K562 (cell line): ENCODE results near the gene MYCL. TPM values are rescaled to one million over a fixed set of nuclear protein-coding genes. Genes with fewer than 3 reads are reported as not detected.

Experiments
- ATAC-seq: fragments of 200-7000 bp; cut with Tn5 transposase; 3 replicates; pipeline ENCODE4 v1.9.1; 2020; ENCODE audit warnings: moderate library complexity
- BruUV-seq: library from RNA; stranded (reverse); fragments of 400-500 nt; replicated peaks from 2 replicates; lab custom pipeline; 2021; lab: Mats Ljungman, UMichigan
- CTCF ChIA-PET: fragments of 300-600 bp; formaldehyde crosslinking; extraction: SDS; loops from one replicate; lab custom pipeline; 2021; ENCODE audit warnings: low intra/inter-chr PET ratio; lab: Yijun Ruan, JAX
- POLR2A ChIA-PET: fragments of 300-600, 350-650 bp; sonication (Branson Sonifier 250); formaldehyde crosslinking; extraction: SDS; loops from one replicate; lab custom pipeline; 2021; ENCODE audit warnings: antibody characterized with exemption, inconsistent platforms; lab: Yijun Ruan, JAX
- DNase-seq, 4 experiments: peaks; one replicate each; pipeline versions ENCODE4 v3.0.0 to v3.0.0-alpha.2; 2011 to 2018; ENCODE audit warnings: low spot score in 3 of 4, mixed read lengths in 3 of 4; ENCODE audit errors: extremely low read depth in 1 of 4
- FAIRE-seq: peaks from 2 replicates; lab custom pipeline; 2011; peaks lifted over from hg19 to GRCh38; lab: Jason Lieb, UNC
- H2AFZ ChIP-seq: 2 replicates; pipeline ENCODE4 v1.6.0; 2011; ENCODE audit warnings: low read depth, low read length, control low read depth, inconsistent platforms
- H3K27ac ChIP-seq: fragments of 200-600 bp; 3 replicates; pipeline ENCODE4 v1.8.0; 2011; ENCODE audit warnings: low read depth, mild to moderate bottlenecking, control low read depth, inconsistent platforms, low read length, moderate library complexity, mixed read lengths; ENCODE audit errors: extremely low read depth
- H3K27me3 ChIP-seq, 2 experiments: fragments of 300-600 bp in 1 of 2; 2 replicates in 1 of 2; 3 replicates in 1 of 2; pipeline versions ENCODE4 v1.6.0 to v1.8.0; 2011; ENCODE audit warnings: inconsistent platforms in 2 of 2, low read length in 2 of 2, mild to moderate bottlenecking in 1 of 2, mixed read lengths in 1 of 2, moderate library complexity in 1 of 2; ENCODE audit not compliant: control insufficient read depth in 2 of 2, insufficient read depth in 2 of 2
- H3K36me3 ChIP-seq: fragments of 300-600 bp; 3 replicates; pipeline ENCODE4 v1.8.0; 2011; ENCODE audit warnings: mild to moderate bottlenecking, low read length, inconsistent platforms; ENCODE audit not compliant: control insufficient read depth, insufficient read depth
- H3K4me1 ChIP-seq, 2 experiments: fragments of 200-600 bp in 1 of 2; replicated peaks in 1 of 2; 2 replicates in 1 of 2; 3 replicates in 1 of 2; pipeline versions ENCODE4 v1.5.1 to v1.8.0; 2011; ENCODE audit warnings: inconsistent platforms in 2 of 2, low read length in 2 of 2, mild to moderate bottlenecking in 1 of 2, mixed read lengths in 1 of 2, moderate library complexity in 1 of 2; ENCODE audit not compliant: control insufficient read depth in 2 of 2, insufficient read depth in 2 of 2
- H3K4me2 ChIP-seq: 2 replicates; pipeline ENCODE4 v1.6.1; 2011; ENCODE audit warnings: low read length, control low read depth, inconsistent platforms, mixed read lengths; ENCODE audit not compliant: insufficient read depth
- H3K4me3 ChIP-seq: fragments of 200-600 bp; sonication (generic), shearing (Covaris generic); 2 replicates; pipeline ENCODE4 v1.5.1; 2016; ENCODE audit warnings: control low read depth, inconsistent platforms
- H3K79me2 ChIP-seq: fragments of 200-600 bp; 3 replicates; pipeline ENCODE4 v1.8.0; 2011; ENCODE audit warnings: low read length, inconsistent platforms; ENCODE audit not compliant: control insufficient read depth, insufficient read depth
- H3K9ac ChIP-seq, 2 experiments: 2 replicates each; pipeline versions ENCODE4 v1.6.0 to v1.6.1; 2011; ENCODE audit warnings: low read depth in 2 of 2, low read length in 2 of 2, control low read depth in 1 of 2, inconsistent platforms in 1 of 2, mild to moderate bottlenecking in 1 of 2, mixed read lengths in 1 of 2; ENCODE audit not compliant: insufficient read depth in 1 of 2
- H3K9me1 ChIP-seq: one replicate; pipeline ENCODE4 v1.6.0; 2011; ENCODE audit warnings: inconsistent platforms, mild to moderate bottlenecking, low read length, moderate library complexity; ENCODE audit not compliant: control insufficient read depth, insufficient read depth
- H3K9me3 ChIP-seq: replicated peaks from 2 replicates; pipeline ENCODE4 v1.5.1; 2011; ENCODE audit warnings: low read depth, low read length, inconsistent platforms; ENCODE audit not compliant: control insufficient read depth, insufficient read depth
- H4K20me1 ChIP-seq: replicated peaks from 2 replicates; pipeline ENCODE4 v1.6.1; 2011; ENCODE audit warnings: low read length, inconsistent platforms, mixed read lengths; ENCODE audit not compliant: control insufficient read depth, insufficient read depth
- FOXA1 ChIP-seq: fragments of 450-650 bp; IDR thresholded peaks from 2 replicates; pipeline ENCODE4 v1.6.1; 2016; ENCODE audit warnings: mild to moderate bottlenecking, borderline replicate concordance
- HDAC1 ChIP-seq, 2 experiments: fragments of 450-650 bp; IDR thresholded peaks; 2 replicates each; pipeline ENCODE4 v1.6.1; 2016 to 2017; ENCODE audit warnings: inconsistent platforms in 1 of 2, mild to moderate bottlenecking in 1 of 2, moderate library complexity in 1 of 2
- HMG20B ChIP-seq: fragments of 250-450 bp; sonication (Bioruptor Pico); IDR thresholded peaks from 2 replicates; pipeline ENCODE4 v1.5.0; 2021; ENCODE audit warnings: mild to moderate bottlenecking
- HNRNPUL1 ChIP-seq: fragments of 200-400 bp; formaldehyde crosslinking; IDR thresholded peaks from 2 replicates; pipeline ENCODE4 v1.6.1; 2017; ENCODE audit warnings: low read length
- IRF2 ChIP-seq: sonication (generic); formaldehyde crosslinking; IDR thresholded peaks from 2 replicates; pipeline ENCODE4 v1.8.1; 2022; ENCODE audit warnings: mild to moderate bottlenecking, missing genetic modification reagents
- LCOR ChIP-seq: sonication (generic); formaldehyde crosslinking; IDR thresholded peaks from 2 replicates; pipeline ENCODE4 v1.8.0; 2022; ENCODE audit warnings: mild to moderate bottlenecking, missing genetic modification reagents
- MBD1 ChIP-seq: fragments of 250-450 bp; sonication (Bioruptor Pico); IDR thresholded peaks from 2 replicates; pipeline ENCODE4 v1.8.0; 2022; ENCODE audit warnings: inconsistent platforms
- MECOM ChIP-seq: fragments of 250-450 bp; sonication (Bioruptor Pico); IDR thresholded peaks from 2 replicates; pipeline ENCODE4 v1.8.0; 2022; ENCODE audit warnings: inconsistent platforms
- TCF15 ChIP-seq: fragments of 250-450 bp; sonication (Bioruptor Pico); IDR thresholded peaks from 2 replicates; pipeline ENCODE4 v1.8.0; 2022; ENCODE audit warnings: moderate library complexity, mild to moderate bottlenecking, inconsistent platforms
- ZBTB33 ChIP-seq: sonication (generic); formaldehyde crosslinking; IDR thresholded peaks from 2 replicates; pipeline ENCODE4 v1.8.1; 2023; ENCODE audit warnings: mild to moderate bottlenecking, missing genetic modification reagents
- ZNF12 ChIP-seq: sonication (generic); formaldehyde crosslinking; IDR thresholded peaks from 2 replicates; pipeline ENCODE4 v1.4.0; 2020; ENCODE audit warnings: mild to moderate bottlenecking, missing genetic modification reagents
- ZNF143 ChIP-seq: sonication (generic); formaldehyde crosslinking; IDR thresholded peaks from 2 replicates; pipeline ENCODE4 v1.9.0; 2022; ENCODE audit warnings: mild to moderate bottlenecking, missing genetic modification reagents
- ZNF224 ChIP-seq: sonication (generic); formaldehyde crosslinking; IDR thresholded peaks from 2 replicates; pipeline ENCODE4 v1.8.0; 2022; ENCODE audit warnings: mild to moderate bottlenecking, missing genetic modification reagents
- WGBS: fragments of 100-300 bp; shearing (Covaris generic); methylation state at CpG from one replicate; pipeline ENCODE4 v1.1.6; 2016; ENCODE audit warnings: low coverage, mixed read lengths; ENCODE audit not compliant: insufficient coverage; ENCODE audit errors: missing lambda C conversion rate; 5-methylcytosine and 5-hydroxymethylcytosine counted together
- in situ Hi-C: fragments of 300-500 bp; cut with MboI; formaldehyde crosslinking; loops from 4 replicates; pipeline ENCODE4 v1.15.0; 2018; ENCODE audit warnings: inconsistent platforms, mixed read lengths
- intact Hi-C: fragments of 100-400 bp; cut with micrococcal nuclease; formaldehyde crosslinking; loops from 2 replicates; pipeline ENCODE4 v1.14.2; 2022
- polyA plus RNA-seq, 8 experiments: library from polyadenylated mRNA; depleted of rRNA in 4 of 8; stranded (reverse) in 5 of 8; unstranded in 3 of 8; fragments of >200 nt; fragmentation: Nextera tagmentation in 2 of 8; fragmentation: Illumina TruSeq in 1 of 8; extraction: Ambion mirVana in 2 of 8; extraction: Trizol in 1 of 8; gene quantifications; 2 replicates each; pipeline versions ENCODE4 v1.2.1 to v1.2.3, GENCODE V29; 2011 to 2014; ENCODE audit warnings: inconsistent platforms in 1 of 8, missing spikeins in 1 of 8
- total RNA-seq, 7 experiments: library from RNA; depleted of rRNA in 6 of 7; stranded (reverse); fragments of >200 nt in 6 of 7; fragmentation: Illumina TruSeq in 2 of 7; extraction: Trizol in 2 of 7; gene quantifications; 2 replicates each; pipeline versions ENCODE4 v1.2.1 to v1.2.3, GENCODE V29; 2011 to 2021; ENCODE audit warnings: low replicate concordance in 1 of 7

Gene MYCL
- total and polyA plus RNA-seq, 9 of the 15 experiments (the other 6 are each of a cell fraction or from before 2014, with no cell fraction given): 3.5 to 22.0 (median 12.8) TPM

GRCh38 chr1:39908534-39908933 lies 6.8 kb upstream of the MYCL start:
- 0 out of 2 replicates have a peak, but pooled peaks cover 2% of the 10 kb centered on the region for H3K9me3 ChIP-seq
- H3K4me1 ChIP-seq: no peaks in the 10 kb centered on the region
- ChIA-PET CTCF (interaction anchor here (0.7 kb wide), 1 partner anchor 68 kb away, joined by 3 read pairs; no protein-coding TSS in a partner anchor), POLR2A (interaction anchor here (0.8 to 2.3 kb wide), 4 partner anchors 8 to 17 kb away, joined by 4 to 16 read pairs (median 6); no protein-coding TSS in a partner anchor)
- H3K4me3 ChIP-seq: no peak overlapping the region
- no peak overlapping the region for H3K4me2 ChIP-seq
- no peak overlapping the region for H3K9ac ChIP-seq
- 11% methylated on average over 2 of the region's 2 CpGs for WGBS
- H4K20me1 ChIP-seq: no peaks in the 10 kb centered on the region
- H3K27ac ChIP-seq: no peak overlapping the region
- no TSS peak for BruUV-seq
- in situ Hi-C loops: loop anchor here (5.0 kb wide), 1 partner anchor 86 kb away; no protein-coding TSS in a partner anchor
- no peak for ATAC-seq
- no peak for TF ChIP-seq HNRNPUL1
- TF ChIP-seq HMG20B (CRISPR knock-in tag): no peak
- no peak for TF ChIP-seq HDAC1 (IDR thresholded peaks at IDR 0.05)
- TF ChIP-seq ZNF224 (CRISPR knock-in tag): no peak
- no peak for TF ChIP-seq MBD1 (CRISPR knock-in tag)
- no peak for TF ChIP-seq TCF15 (CRISPR knock-in tag)
- no peak for TF ChIP-seq ZNF12 (CRISPR knock-in tag)
- TF ChIP-seq ZBTB33 (CRISPR knock-in tag): no peak
- TF ChIP-seq LCOR (CRISPR knock-in tag): no peak
- TF ChIP-seq MECOM (CRISPR knock-in tag): no peak
- TF ChIP-seq IRF2: no peak
- TF ChIP-seq FOXA1: no peak
- TF ChIP-seq ZNF143: no peak
- intact Hi-C loops: no loop called here
- peaks cover under 1 to 4% of the 10 kb centered on the region in 2 experiments; a peak in 4 of 5 replicates for H3K27me3 ChIP-seq
- no peak overlapping the region for H2AFZ ChIP-seq
- no peak for FAIRE-seq
- H3K9me1 ChIP-seq: no peaks in the 10 kb centered on the region
- DNase-seq: no peak
- H3K79me2 ChIP-seq: no peaks in the 10 kb centered on the region
- H3K36me3 ChIP-seq: no peaks in the 10 kb centered on the region
